OCI-LY1 (cell line): Measurements from ENCODE around the gene CARD19.

ENCODE experiments used
- H2AFZ ChIP-seq: fragments of 200-600 bp; sonication (generic), shearing (Covaris generic); 2 replicates; pipeline ENCODE4 v1.6.0; 2014; ENCODE audit warnings: antibody characterized with exemption, mild to moderate bottlenecking, low read length
- H3F3A ChIP-seq: fragments of 200-600 bp; sonication (generic), shearing (Covaris generic); 2 replicates; pipeline ENCODE4 v1.6.0; 2014; ENCODE audit warnings: mild to moderate bottlenecking, antibody characterized with exemption, low read length, moderate library complexity; ENCODE audit not compliant: insufficient read depth
- H3K27ac ChIP-seq: fragments of 200-600 bp; sonication (generic); 2 replicates; pipeline ENCODE4 v1.5.1; 2014; ENCODE audit warnings: low read length, mixed run types, mild to moderate bottlenecking, low read depth; ENCODE audit not compliant: poor library complexity, severe bottlenecking
- H3K27me3 ChIP-seq: fragments of 200-600 bp; sonication (generic); 2 replicates; pipeline ENCODE4 v1.6.0; 2014; ENCODE audit warnings: antibody characterized with exemption, mild to moderate bottlenecking, low read length, moderate library complexity; ENCODE audit not compliant: insufficient read depth
- H3K36me3 ChIP-seq: fragments of 200-600 bp; sonication (generic); 2 replicates; pipeline ENCODE4 v1.6.1; 2014; ENCODE audit warnings: mild to moderate bottlenecking, antibody characterized with exemption, low read length, moderate library complexity, mixed read lengths; ENCODE audit not compliant: insufficient read depth
- H3K4me1 ChIP-seq: fragments of 200-600 bp; sonication (generic); 2 replicates; pipeline ENCODE4 v1.5.1; 2014; ENCODE audit warnings: mild to moderate bottlenecking, low read length, moderate library complexity; ENCODE audit not compliant: insufficient read depth, severe bottlenecking
- H3K4me2 ChIP-seq: fragments of 200-600 bp; sonication (generic), shearing (Covaris generic); 2 replicates; pipeline ENCODE4 v1.6.1; 2014; ENCODE audit warnings: low read length
- H3K4me3 ChIP-seq: fragments of 200-600 bp; sonication (generic); 2 replicates; pipeline ENCODE4 v1.5.1; 2014; ENCODE audit warnings: low read length, low read depth, mild to moderate bottlenecking, mixed read lengths; ENCODE audit not compliant: poor library complexity, severe bottlenecking
- H3K79me2 ChIP-seq: fragments of 200-600 bp; shearing (Covaris generic); 2 replicates; pipeline ENCODE4 v1.6.1; 2016; ENCODE audit warnings: mixed run types, low read length, mixed read lengths; ENCODE audit not compliant: insufficient read depth
- H3K9ac ChIP-seq: fragments of 200-600 bp; sonication (generic), shearing (Covaris generic); 2 replicates; pipeline ENCODE4 v1.6.1; 2014; ENCODE audit warnings: mild to moderate bottlenecking, low read length, mixed read lengths
- H3K9me2 ChIP-seq: fragments of 200-600 bp; sonication (generic), shearing (Covaris generic); 2 replicates; pipeline ENCODE4 v1.6.1; 2014; ENCODE audit warnings: low read depth, mild to moderate bottlenecking, low read length, mixed read lengths
- H3K9me3 ChIP-seq: fragments of 200-600 bp; shearing (Covaris generic); 2 replicates; pipeline ENCODE4 v1.6.1; 2014; ENCODE audit warnings: low read length, mixed read lengths
- H4K20me1 ChIP-seq: fragments of 200-600 bp; sonication (generic), shearing (Covaris generic); 2 replicates; pipeline ENCODE4 v1.6.0; 2016; ENCODE audit warnings: mild to moderate bottlenecking, low read length; ENCODE audit not compliant: insufficient read depth
- CTCF ChIP-seq: fragments of 200-600 bp; sonication (generic), shearing (Covaris generic); IDR thresholded peaks from 2 replicates; pipeline ENCODE4 v1.5.1; 2017; ENCODE audit warnings: mild to moderate bottlenecking, antibody characterized with exemption, low read length, moderate library complexity, mixed read lengths
- EZH2 ChIP-seq: fragments of 200-600 bp; sonication (generic), shearing (Covaris generic); IDR thresholded peaks from 2 replicates; pipeline ENCODE4 v1.8.0; 2017; ENCODE audit warnings: borderline replicate concordance, mixed run types, mild to moderate bottlenecking, antibody characterized with exemption, low read length, moderate library complexity, mixed read lengths

CARD19 gene

GRCh38 chr9:93059715-93060578 is 36.1 kb upstream of the CARD19 start:
- Histone ChIP-seq H3K4me1 (peaks cover 63% of the 10 kb centered on the region), H3K9ac (peak overlapping the region; percentile 86), H2AFZ (no peak overlapping the region), H3K9me2 (no peaks in the 10 kb centered on the region), H3K27me3 (no peaks in the 10 kb centered on the region), H3K4me3 (peak overlapping the region; percentile 67), H3K9me3 (no peaks in the 10 kb centered on the region), H3K79me2 (no peaks in the 10 kb centered on the region; the same call in 1 of the 2 replicates), H3K36me3 (peaks cover 4% of the 10 kb centered on the region), H4K20me1 (no peaks in the 10 kb centered on the region), H3F3A (0 out of 2 replicates have a peak, but pooled peaks cover 4% of the 10 kb centered on the region), H3K27ac (peak overlapping the region; percentile 99), H3K4me2 (peak overlapping the region; percentile 86)
- TF ChIP-seq EZH2 (no peak), CTCF (no peak)

- Histone ChIP-seq H3K27ac (peak overlapping the region; percentile 99), H3F3A (0 out of 2 replicates have a peak, but pooled peaks cover 4% of the 10 kb centered on the region), H3K9ac (peak overlapping the region; percentile 86; the same call in 1 of the 2 replicates), H3K27me3 (no peaks in the 10 kb centered on the region), H2AFZ (no peak overlapping the region), H4K20me1 (no peaks in the 10 kb centered on the region), H3K36me3 (peaks cover 13% of the 10 kb centered on the region), H3K9me2 (no peaks in the 10 kb centered on the region), H3K4me1 (peaks cover 68% of the 10 kb centered on the region), H3K4me2 (peak overlapping the region; percentile 86), H3K4me3 (peak overlapping the region; percentile 67), H3K9me3 (no peaks in the 10 kb centered on the region), H3K79me2 (no peaks in the 10 kb centered on the region; the same call in 1 of the 2 replicates)
- TF ChIP-seq EZH2 (no peak), CTCF (no peak)
These were observed 35.2 kb upstream of the CARD19 start for GRCh38 chr9:93060746-93061259.

GRCh38 chr9:93061260-93061751 is 34.7 kb upstream of the CARD19 start:
- Histone ChIP-seq H3K4me2 (peak overlapping the region; percentile 86), H3K27ac (peak overlapping the region; percentile 99), H3F3A (0 out of 2 replicates have a peak, but pooled peaks cover 4% of the 10 kb centered on the region)

More at GRCh38 chr9:93061260-93061751, 34.7 kb upstream of the CARD19 start:
- Histone ChIP-seq H3K4me3 (peak overlapping the region; percentile 67), H3K9me3 (no peaks in the 10 kb centered on the region), H3K9ac (peak overlapping the region; percentile 86; the same call in 1 of the 2 replicates), H4K20me1 (no peaks in the 10 kb centered on the region), H3K9me2 (no peaks in the 10 kb centered on the region), H3K79me2 (no peaks in the 10 kb centered on the region; the same call in 1 of the 2 replicates), H3K36me3 (peaks cover 18% of the 10 kb centered on the region), H3K27me3 (no peaks in the 10 kb centered on the region), H2AFZ (no peak overlapping the region), H3K4me1 (peaks cover 68% of the 10 kb centered on the region)
- TF ChIP-seq CTCF = no peak
